HG02610 (cell line): Measurements from ENCODE around the gene HPDL.
"Not testable (repeated sequence)": the region's sequence is repeated elsewhere in the genome, so short reads cannot be mapped to it uniquely, and the experiment has no call there.

Source experiments
- ATAC-seq: cut with Tn5 transposase; IDR thresholded peaks from one replicate; pipeline ENCODE4 v1.9.1; 2021; ENCODE audit warnings: mild to moderate bottlenecking, moderate library complexity; ENCODE audit not compliant: unreplicated experiment

The HPDL gene

DNA sequence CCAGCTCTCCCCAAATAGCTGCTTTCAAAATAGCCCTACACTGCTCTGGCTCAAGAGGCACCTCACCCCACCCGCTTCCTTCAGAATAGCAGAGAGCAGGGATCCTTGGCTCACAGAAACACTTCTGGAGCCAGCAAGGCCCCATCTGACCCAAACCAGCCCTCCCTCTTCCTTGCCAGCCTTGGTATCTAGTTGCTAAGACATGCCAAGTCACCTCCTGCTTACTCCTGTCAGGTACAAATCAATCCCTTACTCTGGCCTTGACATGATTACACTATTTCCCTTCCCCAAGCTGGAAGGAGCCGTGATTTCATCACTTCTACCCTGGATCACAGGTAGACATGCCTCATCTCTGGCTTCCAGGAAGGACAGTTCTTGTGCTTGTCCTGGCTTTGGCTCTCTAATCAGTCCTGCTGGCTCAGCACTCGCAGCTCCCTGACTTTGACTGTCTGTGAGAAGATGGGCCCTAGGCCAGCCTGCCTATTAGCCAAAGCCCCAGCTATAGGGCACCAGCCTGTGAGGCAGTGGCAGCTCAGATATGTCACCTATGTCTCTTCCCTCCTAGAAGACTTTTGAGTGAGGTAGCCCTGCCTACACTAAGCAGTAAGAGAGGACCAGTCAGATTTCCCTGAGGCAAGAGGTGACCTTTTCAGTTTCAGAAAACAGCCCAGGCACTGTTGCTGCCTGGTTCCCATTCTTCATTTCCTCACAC lies 22.4 kb downstream of the HPDL start:
- ATAC-seq, result no peak

DNA sequence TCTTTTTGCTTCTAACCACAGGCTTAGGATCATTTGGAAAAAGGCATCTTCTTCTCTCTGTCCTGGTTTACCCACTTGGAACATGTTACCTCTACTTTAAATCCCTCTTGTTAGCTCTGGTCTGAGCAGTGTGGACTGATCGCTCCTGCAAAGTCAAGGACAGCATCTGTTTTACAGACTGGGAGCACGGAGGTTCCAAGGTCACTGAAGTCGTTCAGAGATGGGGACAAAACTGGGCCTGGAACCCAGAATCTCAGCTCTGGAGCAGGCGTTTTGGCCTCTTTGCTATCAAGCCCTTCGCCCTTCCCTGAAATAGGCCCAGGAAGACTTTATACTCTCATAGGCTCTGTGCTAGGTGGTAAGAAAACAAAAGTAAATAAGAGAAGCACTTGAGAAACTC lies 24.8 kb downstream of the HPDL start:
- ATAC-seq, result no peak

DNA sequence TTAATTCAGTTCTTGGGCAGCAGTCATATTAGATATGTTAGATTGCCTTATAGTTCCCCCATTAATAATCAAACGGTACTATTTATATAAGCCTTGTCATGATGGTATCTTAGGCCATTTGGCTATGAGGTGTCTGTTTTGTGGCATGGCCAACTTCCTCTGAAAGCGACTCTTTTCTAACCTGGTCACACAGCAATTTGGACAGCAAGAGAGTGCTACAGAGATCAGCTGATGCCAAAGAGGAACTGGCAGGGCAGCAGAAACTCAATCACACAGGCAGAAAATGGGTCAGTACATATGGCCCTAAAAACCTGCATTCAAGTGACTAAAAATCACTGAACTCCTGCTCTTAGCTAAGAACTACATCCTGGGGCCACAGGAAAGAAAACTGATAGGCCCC lies 27.0 kb downstream of the HPDL start:
- no peak for ATAC-seq

GRCh38 chr1:45354838-45355237 lies 28.1 kb downstream of the HPDL start:
- no peak for ATAC-seq

DNA sequence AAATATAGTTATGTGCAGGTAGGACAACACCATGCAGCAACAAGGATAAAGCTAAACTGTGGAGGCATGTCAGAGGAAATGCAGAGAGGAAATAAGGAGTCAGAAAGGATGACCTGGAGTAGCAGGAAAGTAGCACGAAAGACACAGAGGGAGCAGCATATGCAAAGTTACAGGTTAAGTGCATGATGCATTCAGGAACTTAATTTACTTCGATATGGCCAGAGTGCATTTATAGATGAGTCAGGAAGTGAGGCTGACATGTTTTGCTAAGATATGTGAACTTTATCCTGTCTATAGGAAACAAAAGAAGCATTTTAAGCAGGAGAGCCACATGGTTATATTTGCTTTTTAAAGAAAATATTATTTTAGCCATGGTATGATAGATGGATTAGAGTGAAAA lies 29.0 kb downstream of the HPDL start:
- no peak for ATAC-seq

GRCh38 chr1:45356186-45356585 lies 29.5 kb downstream of the HPDL start:
- no peak for ATAC-seq

- no peak for ATAC-seq
Observed at GRCh38 chr1:45359882-45360513, 33.3 kb downstream of the HPDL start.

GRCh38 chr1:45360981-45361380 lies 34.3 kb downstream of the HPDL start:
- not testable (repeated sequence) for ATAC-seq

GRCh38 chr1:45364294-45364693 lies 37.6 kb downstream of the HPDL start:
- ATAC-seq, result no peak

DNA sequence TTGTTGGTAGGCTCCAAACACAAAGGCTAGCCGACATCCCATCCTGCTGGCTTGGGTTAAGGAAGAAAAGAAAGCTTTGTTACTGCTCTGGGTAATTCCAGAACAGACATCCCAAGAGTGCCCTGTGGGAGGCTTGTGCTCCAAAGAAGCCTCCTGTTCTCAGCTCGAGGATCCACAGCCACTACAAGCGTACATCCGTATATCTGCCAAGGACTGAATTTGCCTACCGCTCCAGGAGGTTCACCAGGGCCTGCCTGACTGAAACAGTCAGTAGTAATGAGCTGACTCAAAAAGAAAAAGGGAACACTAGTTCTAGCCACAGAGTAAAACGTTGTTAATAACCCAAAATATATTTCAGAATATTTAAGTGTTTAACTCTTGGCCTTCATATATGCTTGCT lies 38.4 kb downstream of the HPDL start:
- peak; percentile 66 for ATAC-seq

GRCh38 chr1:45370575-45370974 lies 43.9 kb downstream of the HPDL start:
- ATAC-seq, result peak; percentile 68

DNA sequence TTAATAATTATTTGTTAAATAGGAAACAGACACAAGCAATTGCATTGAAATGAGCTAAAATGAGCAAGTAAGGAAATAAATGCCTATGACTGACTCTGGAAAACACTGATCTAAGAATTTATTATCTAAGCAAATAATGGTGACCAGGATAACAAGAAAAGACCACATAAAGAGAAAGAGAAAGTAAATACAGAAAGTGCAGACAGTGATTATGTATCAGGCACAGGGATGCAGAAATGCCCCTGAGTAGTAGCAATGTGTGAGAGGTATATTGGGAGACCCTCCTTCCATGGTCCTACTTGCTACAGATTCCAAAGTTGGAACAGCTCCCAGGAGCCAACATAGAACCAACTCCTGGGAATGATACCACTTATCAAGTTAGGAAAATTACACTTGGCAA lies 46.9 kb downstream of the HPDL start:
- ATAC-seq, result no peak

DNA sequence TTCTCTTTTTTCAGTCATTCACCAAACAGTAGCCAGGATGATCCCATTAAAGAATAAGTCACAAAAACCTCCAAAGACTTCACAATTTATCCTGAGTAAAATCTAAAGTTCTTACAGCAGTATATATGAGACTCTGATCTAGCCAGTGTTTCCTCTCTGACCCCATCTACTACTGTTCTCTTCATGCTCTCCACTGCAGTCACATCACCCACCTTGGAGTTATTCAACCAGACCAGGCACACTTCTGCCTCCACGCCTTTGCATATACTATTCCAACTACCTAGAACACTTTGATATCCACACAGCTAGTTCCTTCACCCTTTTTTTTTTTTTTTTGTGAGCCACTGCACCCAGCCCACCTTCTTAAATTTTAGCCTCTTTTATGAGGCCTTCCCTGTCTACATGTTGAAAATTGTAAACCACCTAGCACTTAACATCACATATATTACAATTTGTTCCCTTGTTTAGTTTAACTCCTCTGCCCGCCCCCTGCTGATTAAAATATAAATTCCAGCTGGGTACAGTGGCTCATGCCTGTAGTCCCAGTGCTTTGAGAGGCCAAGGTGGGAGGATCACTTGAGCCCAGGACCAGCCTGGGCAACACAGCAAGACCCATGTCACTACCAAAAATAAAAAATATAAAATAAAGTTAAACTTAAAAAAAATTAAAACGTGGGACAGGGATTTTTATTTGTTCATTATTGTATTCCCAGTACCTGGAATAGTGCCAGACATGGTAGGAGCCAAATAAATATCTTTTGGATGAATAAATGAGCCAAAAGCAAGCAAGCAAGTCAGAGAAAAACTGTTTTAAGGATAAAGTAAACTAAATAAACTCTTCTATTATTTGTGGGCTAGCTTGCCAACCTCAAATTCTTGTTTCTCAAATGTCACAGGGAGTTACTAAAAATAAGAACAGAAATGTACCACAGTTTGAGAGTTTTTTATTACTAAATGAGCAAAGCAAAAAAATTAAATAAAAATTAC lies 48.7 kb downstream of the HPDL start:
- no peak for ATAC-seq

DNA sequence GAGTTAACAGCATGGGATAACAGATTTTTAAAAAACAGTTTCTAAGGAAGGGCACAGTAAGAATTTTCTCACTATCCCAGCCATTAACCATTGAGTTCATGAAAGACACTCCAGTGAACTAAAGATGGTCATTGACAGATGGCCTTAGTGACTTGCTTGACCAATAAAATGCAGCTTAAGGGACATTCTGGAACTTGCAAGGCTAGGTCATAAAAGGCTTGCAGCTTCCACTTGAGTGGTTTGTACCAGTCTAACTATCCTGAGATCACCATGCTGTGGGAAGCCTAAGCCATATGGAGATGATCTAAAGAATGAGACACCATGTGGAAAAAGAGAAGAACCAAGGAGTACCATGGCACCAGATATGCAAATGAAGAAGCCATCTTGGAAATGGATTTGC lies 51.5 kb downstream of the HPDL start:
- ATAC-seq, result no peak
